Liver (tissue), 9 donors: ENCODE data around the gene ECEL1. TPM values are rescaled to one million over a fixed set of nuclear protein-coding genes. Genes with fewer than 3 reads are reported as not detected.

Source experiments
- DNase-seq: peaks from one replicate; pipeline ENCODE4 v3.0.0-alpha.2; 2017; ENCODE audit warnings: low spot score
- H3K27ac ChIP-seq, 2 donors: one replicate each; pipeline ENCODE4 v1.7.0; 2013; ENCODE audit warnings: inconsistent platforms in 2 of 2, low read length in 2 of 2, control low read depth in 1 of 2, low read depth in 1 of 2, mild to moderate bottlenecking in 1 of 2
- H3K27me3 ChIP-seq, 4 donors: one replicate each; pipeline versions ENCODE4 v1.6.1 to v1.7.0; 2013; ENCODE audit warnings: low read length in 3 of 4, inconsistent platforms in 1 of 4, mild to moderate bottlenecking in 1 of 4, moderate library complexity in 1 of 4; ENCODE audit not compliant: control insufficient read depth in 4 of 4, insufficient read depth in 4 of 4
- H3K36me3 ChIP-seq, 4 donors: one replicate each; pipeline versions ENCODE4 v1.6.1 to v1.7.0; 2013; ENCODE audit warnings: low read length in 3 of 4, mild to moderate bottlenecking in 3 of 4, low read depth in 1 of 4, moderate library complexity in 1 of 4; ENCODE audit not compliant: control insufficient read depth in 4 of 4, insufficient read depth in 3 of 4
- H3K4me1 ChIP-seq, 4 donors: one replicate each; pipeline versions ENCODE4 v1.6.1 to v1.7.0; 2013; ENCODE audit warnings: low read length in 3 of 4, mild to moderate bottlenecking in 3 of 4, moderate library complexity in 1 of 4; ENCODE audit not compliant: control insufficient read depth in 4 of 4, insufficient read depth in 4 of 4
- H3K4me3 ChIP-seq, 3 donors: one replicate each; pipeline versions ENCODE4 v1.6.1 to v1.7.0; 2013; ENCODE audit warnings: low read length in 3 of 3, control low read depth in 1 of 3, low read depth in 1 of 3, mild to moderate bottlenecking in 1 of 3
- H3K9ac ChIP-seq, 2 donors: one replicate each; pipeline ENCODE4 v1.7.0; 2013; ENCODE audit warnings: low read length in 2 of 2, mild to moderate bottlenecking in 2 of 2, moderate library complexity in 2 of 2, control low read depth in 1 of 2, low read depth in 1 of 2
- H3K9me3 ChIP-seq, 4 donors: one replicate each; pipeline versions ENCODE4 v1.6.1 to v1.7.0; 2013; ENCODE audit warnings: low read length in 3 of 4; ENCODE audit not compliant: control insufficient read depth in 4 of 4
- EGR1 ChIP-seq, 2 donors: IDR thresholded peaks; 2 replicates each; pipeline ENCODE4 v1.6.1; 2016 to 2018; ENCODE audit warnings: antibody characterized with exemption in 2 of 2, low read depth in 2 of 2
- FOXA2 ChIP-seq: IDR thresholded peaks from 2 replicates; pipeline ENCODE4 v1.6.1; 2016; ENCODE audit warnings: antibody characterized with exemption
- GABPA ChIP-seq, 2 donors: IDR thresholded peaks in 1 of 2; conservative IDR thresholded peaks in 1 of 2; 2 replicates each; pipeline ENCODE4 v1.6.1; 2016; ENCODE audit warnings: antibody characterized with exemption in 2 of 2, mild to moderate bottlenecking in 1 of 2, moderate library complexity in 1 of 2
- HNF4A ChIP-seq, 2 donors: conservative IDR thresholded peaks; 2 replicates each; pipeline ENCODE4 v1.6.1; 2016; ENCODE audit warnings: antibody characterized with exemption in 2 of 2, mild to moderate bottlenecking in 2 of 2
- HNF4G ChIP-seq: IDR thresholded peaks from 2 replicates; pipeline ENCODE4 v1.6.1; 2016; ENCODE audit warnings: antibody characterized with exemption
- MAX ChIP-seq: IDR thresholded peaks from 2 replicates; pipeline ENCODE4 v1.6.1; 2016; ENCODE audit warnings: antibody characterized with exemption
- NR2F2 ChIP-seq: IDR thresholded peaks from 2 replicates; pipeline ENCODE4 v1.6.1; 2016; ENCODE audit warnings: antibody characterized with exemption
- RAD21 ChIP-seq, 2 donors: IDR thresholded peaks; 2 replicates each; pipeline ENCODE4 v1.6.1; 2016; ENCODE audit warnings: antibody characterized with exemption in 2 of 2, mild to moderate bottlenecking in 2 of 2
- RXRA ChIP-seq, 2 donors: IDR thresholded peaks; 2 replicates each; pipeline ENCODE4 v1.6.1; 2017 to 2018; ENCODE audit warnings: antibody characterized with exemption in 2 of 2, mild to moderate bottlenecking in 1 of 2
- SP1 ChIP-seq: IDR thresholded peaks from 2 replicates; pipeline ENCODE4 v1.6.1; 2018; ENCODE audit warnings: antibody characterized with exemption, mild to moderate bottlenecking
- TAF1 ChIP-seq: conservative IDR thresholded peaks from 2 replicates; pipeline ENCODE4 v1.6.1; 2016; ENCODE audit warnings: antibody characterized with exemption, mild to moderate bottlenecking
- YY1 ChIP-seq: IDR thresholded peaks from 2 replicates; pipeline ENCODE4 v1.6.1; 2016; ENCODE audit warnings: antibody characterized with exemption, mild to moderate bottlenecking
- ZBTB33 ChIP-seq: IDR thresholded peaks from 2 replicates; pipeline ENCODE4 v1.6.1; 2016; ENCODE audit warnings: antibody characterized with exemption
- WGBS: extraction: QIAGEN DNeasy Blood & Tissue Kit; methylation state at CpG from one replicate; pipeline ENCODE4 v1.1.7; 2013; 5-methylcytosine and 5-hydroxymethylcytosine counted together
- polyA plus RNA-seq, 2 donors: library from polyadenylated mRNA; stranded (reverse) in 1 of 2; unstranded in 1 of 2; fragments of 200-250 nt in 1 of 2; fragments of >200 nt in 1 of 2; fragmentation: Nextera tagmentation in 1 of 2; extraction: Ambion mirVana in 1 of 2; gene quantifications; one replicate each; pipeline versions ENCODE4 v1.2.1 to v1.2.3, GENCODE V29; 2013 to 2015
- total RNA-seq, 2 donors: library from RNA; depleted of rRNA; stranded (reverse); fragments of >200 nt; gene quantifications; one replicate each; pipeline ENCODE4 v1.2.3, GENCODE V29; 2014
- TF ChIP-seq, protein P1 (sequence below): fragments of 150-350 bp; IDR thresholded peaks from 2 replicates; pipeline ENCODE4 v1.5.1; 2017; ENCODE audit warnings: improper control_type of control experiment, low read depth, low read length; ENCODE audit not compliant: missing input control
- TF ChIP-seq, protein P2 (sequence below): IDR thresholded peaks from 2 replicates; pipeline ENCODE4 v1.6.1; 2016; ENCODE audit warnings: antibody characterized with exemption
- TF ChIP-seq, protein P3 (sequence below): IDR thresholded peaks from 2 replicates; pipeline ENCODE4 v1.6.1; 2016; ENCODE audit warnings: antibody characterized with exemption, mild to moderate bottlenecking
- donor health status: healthy.
- donor health status: healthy.
- donor health status: healthy.
- donor health status: healthy.
- donor health status: healthy.

Gene ECEL1
- total and polyA plus RNA-seq, 4 donors: 0.67 to 1.8 TPM; not detected in 2

DNA sequence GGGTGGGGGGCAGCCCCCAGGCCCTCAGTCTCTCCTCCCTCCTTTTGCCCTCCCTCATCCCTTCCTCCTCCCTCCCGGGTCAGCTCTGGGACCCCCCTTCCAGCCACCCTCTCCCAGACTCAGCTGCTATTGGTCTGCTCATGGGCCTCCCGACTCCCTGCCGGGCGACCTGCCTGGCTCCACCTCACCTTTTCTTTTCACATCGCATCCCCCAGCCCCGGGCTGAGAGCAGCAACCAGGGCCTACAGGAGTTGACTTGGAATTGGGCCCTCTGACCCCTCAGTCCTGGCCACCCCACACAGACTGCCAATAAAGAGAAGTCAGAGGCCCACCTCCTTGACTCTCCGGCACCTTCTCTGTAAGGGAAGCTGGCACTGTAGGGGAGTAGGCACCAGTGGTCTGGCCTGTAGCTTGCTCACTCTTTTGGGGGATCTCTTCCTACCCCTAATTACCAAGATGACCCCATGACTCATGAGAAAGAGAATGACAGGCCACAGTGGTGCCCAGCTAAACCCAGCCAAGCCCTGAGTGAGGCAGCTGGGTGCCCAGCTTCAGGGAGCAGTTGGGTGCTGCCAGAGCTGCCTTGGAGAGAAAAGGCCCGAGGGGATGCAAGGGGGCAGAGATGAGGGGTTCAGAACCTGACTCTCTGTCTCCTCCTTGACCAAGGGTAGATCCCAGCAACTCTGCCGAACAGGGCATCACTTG lies 2.0 kb upstream of the ECEL1 start:
- Histone ChIP-seq H3K36me3 (no peaks in the 10 kb centered on the region), H3K9me3 (no peaks in the 10 kb centered on the region), H3K9ac (no peak overlapping the region), H3K4me1 (peaks cover 3 to 23% (median 6%) of the 10 kb centered on the region in 4 donors), H3K4me3 (no peak overlapping the region), H3K27ac (no peak overlapping the region), H3K27me3 (peaks cover 0 to 8% (median 4%) of the 10 kb centered on the region in 4 donors)
- 71% methylated on average over 9 of the region's 9 CpGs for WGBS
- no peak for TF ChIP-seq FOXA2
- no peak for TF ChIP-seq YY1
- TF ChIP-seq, protein P1, sequence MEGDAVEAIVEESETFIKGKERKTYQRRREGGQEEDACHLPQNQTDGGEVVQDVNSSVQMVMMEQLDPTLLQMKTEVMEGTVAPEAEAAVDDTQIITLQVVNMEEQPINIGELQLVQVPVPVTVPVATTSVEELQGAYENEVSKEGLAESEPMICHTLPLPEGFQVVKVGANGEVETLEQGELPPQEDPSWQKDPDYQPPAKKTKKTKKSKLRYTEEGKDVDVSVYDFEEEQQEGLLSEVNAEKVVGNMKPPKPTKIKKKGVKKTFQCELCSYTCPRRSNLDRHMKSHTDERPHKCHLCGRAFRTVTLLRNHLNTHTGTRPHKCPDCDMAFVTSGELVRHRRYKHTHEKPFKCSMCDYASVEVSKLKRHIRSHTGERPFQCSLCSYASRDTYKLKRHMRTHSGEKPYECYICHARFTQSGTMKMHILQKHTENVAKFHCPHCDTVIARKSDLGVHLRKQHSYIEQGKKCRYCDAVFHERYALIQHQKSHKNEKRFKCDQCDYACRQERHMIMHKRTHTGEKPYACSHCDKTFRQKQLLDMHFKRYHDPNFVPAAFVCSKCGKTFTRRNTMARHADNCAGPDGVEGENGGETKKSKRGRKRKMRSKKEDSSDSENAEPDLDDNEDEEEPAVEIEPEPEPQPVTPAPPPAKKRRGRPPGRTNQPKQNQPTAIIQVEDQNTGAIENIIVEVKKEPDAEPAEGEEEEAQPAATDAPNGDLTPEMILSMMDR: no peak
- no peak for TF ChIP-seq SP1
- no peak for TF ChIP-seq GABPA (IDR thresholded peaks at IDR 0.05 in 1 of 2, conservative IDR thresholded peaks at IDR 0.05 in 1 of 2)
- TF ChIP-seq MAX: no peak
- no peak for TF ChIP-seq HNF4A (conservative IDR thresholded peaks at IDR 0.05)
- no peak for TF ChIP-seq RXRA (IDR thresholded peaks at IDR 0.05)
- TF ChIP-seq HNF4G: no peak
- TF ChIP-seq RAD21 (IDR thresholded peaks at IDR 0.05): no peak
- no peak for TF ChIP-seq EGR1 (IDR thresholded peaks at IDR 0.05; ENCODE audit: low read depth in 2 of 2)
- TF ChIP-seq, protein P2, sequence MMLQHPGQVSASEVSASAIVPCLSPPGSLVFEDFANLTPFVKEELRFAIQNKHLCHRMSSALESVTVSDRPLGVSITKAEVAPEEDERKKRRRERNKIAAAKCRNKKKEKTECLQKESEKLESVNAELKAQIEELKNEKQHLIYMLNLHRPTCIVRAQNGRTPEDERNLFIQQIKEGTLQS: no peak
- TF ChIP-seq NR2F2: no peak
- TF ChIP-seq, protein P3, sequence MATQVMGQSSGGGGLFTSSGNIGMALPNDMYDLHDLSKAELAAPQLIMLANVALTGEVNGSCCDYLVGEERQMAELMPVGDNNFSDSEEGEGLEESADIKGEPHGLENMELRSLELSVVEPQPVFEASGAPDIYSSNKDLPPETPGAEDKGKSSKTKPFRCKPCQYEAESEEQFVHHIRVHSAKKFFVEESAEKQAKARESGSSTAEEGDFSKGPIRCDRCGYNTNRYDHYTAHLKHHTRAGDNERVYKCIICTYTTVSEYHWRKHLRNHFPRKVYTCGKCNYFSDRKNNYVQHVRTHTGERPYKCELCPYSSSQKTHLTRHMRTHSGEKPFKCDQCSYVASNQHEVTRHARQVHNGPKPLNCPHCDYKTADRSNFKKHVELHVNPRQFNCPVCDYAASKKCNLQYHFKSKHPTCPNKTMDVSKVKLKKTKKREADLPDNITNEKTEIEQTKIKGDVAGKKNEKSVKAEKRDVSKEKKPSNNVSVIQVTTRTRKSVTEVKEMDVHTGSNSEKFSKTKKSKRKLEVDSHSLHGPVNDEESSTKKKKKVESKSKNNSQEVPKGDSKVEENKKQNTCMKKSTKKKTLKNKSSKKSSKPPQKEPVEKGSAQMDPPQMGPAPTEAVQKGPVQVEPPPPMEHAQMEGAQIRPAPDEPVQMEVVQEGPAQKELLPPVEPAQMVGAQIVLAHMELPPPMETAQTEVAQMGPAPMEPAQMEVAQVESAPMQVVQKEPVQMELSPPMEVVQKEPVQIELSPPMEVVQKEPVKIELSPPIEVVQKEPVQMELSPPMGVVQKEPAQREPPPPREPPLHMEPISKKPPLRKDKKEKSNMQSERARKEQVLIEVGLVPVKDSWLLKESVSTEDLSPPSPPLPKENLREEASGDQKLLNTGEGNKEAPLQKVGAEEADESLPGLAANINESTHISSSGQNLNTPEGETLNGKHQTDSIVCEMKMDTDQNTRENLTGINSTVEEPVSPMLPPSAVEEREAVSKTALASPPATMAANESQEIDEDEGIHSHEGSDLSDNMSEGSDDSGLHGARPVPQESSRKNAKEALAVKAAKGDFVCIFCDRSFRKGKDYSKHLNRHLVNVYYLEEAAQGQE: no peak
- TF ChIP-seq TAF1: no peak
- DNase-seq: no peak

DNA sequence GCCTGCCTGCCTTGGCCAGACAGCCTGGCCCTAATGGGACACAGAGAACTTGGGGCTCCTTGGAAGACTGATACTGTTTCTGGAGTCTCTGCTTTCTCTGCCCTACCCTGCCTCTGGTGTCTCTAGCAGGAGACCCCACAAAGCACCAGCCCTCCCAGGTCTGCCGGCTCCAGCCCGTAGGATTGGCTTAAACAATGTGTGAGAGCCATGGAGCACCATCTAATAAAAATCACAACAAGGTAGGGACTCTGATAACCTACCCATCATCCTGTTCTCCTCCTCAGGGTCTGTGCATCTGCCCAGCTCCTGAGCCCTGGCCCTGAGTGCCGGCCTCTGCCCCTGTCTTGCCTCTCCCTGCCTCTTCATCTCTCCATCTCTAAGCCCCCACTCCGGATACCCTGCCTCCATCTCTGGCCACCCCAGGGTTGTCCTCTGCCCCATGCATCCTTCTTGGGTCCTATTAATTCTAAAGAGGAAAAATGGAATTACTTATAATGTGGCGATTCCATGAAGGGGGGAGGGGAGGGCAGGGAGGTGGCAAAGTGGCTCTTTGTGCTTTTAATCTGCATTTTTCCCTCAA lies 1.2 kb upstream of the ECEL1 start:
- peaks cover 3 to 10% (median 6%) of the 10 kb centered on the region in 4 donors for H3K27me3 ChIP-seq

More for the DNA sequence above, 1.2 kb upstream of the ECEL1 start:
- Histone ChIP-seq H3K9ac (no peak overlapping the region), H3K36me3 (no peaks in the 10 kb centered on the region), H3K4me3 (no peak overlapping the region), H3K9me3 (no peaks in the 10 kb centered on the region), H3K27ac (no peak overlapping the region), H3K4me1 (peaks cover 3 to 23% (median 6%) of the 10 kb centered on the region in 4 donors)
- no peak for DNase-seq
- no peak for TF ChIP-seq FOXA2
- TF ChIP-seq, protein P1: no peak
- no peak for TF ChIP-seq GABPA (IDR thresholded peaks at IDR 0.05 in 1 of 2, conservative IDR thresholded peaks at IDR 0.05 in 1 of 2)
- TF ChIP-seq RAD21 (IDR thresholded peaks at IDR 0.05): no peak
- TF ChIP-seq, protein P2: no peak
- no peak for TF ChIP-seq EGR1 (IDR thresholded peaks at IDR 0.05; ENCODE audit: low read depth in 2 of 2)
- TF ChIP-seq ZBTB33: no peak
- 84% methylated on average over 5 of the region's 5 CpGs for WGBS
